Activated T-cell treated with anti-CD3 and anti-CD28 coated beads, Interleukin-2, amount 50 U/mL, for 48 hours (primary cell): ENCODE data around the gene ANKRD13B.
"Not testable (repeated sequence)": the region's sequence is repeated elsewhere in the genome, so short reads cannot be mapped to it uniquely, and the experiment has no call there.

Experiments
- DNase-seq, 2 experiments: peaks; one replicate each; pipeline ENCODE4 v3.0.0-alpha.2; 2020

Gene ANKRD13B

DNA sequence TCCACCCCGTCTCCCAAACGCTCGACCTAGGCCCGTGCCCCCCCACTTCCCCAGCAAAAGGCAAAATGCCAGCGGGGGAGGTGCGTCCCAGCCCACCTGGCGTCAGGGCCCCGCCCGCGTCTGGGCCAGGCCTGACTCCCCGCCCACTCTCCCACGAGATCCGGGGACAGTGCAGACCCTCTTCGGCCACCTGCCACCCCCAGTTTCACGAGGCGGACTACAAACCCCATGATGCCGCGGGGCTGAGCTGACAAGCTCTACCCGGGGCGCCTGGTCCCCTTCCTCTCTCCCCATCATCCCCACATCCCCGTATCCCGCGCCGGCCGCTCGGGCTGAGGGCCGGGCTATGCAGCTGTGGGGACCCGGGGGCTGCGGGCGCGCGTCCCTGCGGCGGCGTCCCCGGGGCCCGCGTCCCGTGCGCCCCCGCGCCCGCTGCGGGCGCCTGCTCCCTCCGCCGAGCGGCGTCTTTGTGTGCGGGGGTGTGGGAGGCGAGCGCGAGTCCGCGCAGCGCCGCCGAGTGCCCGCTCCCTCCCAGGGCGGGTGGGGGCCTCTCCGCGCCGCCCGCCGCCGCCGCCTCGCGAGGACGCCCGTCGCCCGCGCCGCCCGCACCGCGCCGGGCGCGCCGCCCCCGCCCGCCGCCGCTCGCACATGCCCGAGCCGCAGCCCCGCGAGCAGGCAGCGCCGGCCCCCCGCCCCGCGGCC is at the start of gene ANKRD13B:
Gene ANKRD13B (plus strand): TSS at position 283 of the 702 bp plus-strand sequence. CDS start 490 bp downstream, outside the sequence.
- DNase-seq: peak; percentile 72 to 76

GRCh38 chr17:29544066-29544465 is 48.9 kb upstream of the ANKRD13B start:
- DNase-seq: no peak

GRCh38 chr17:29546085-29546484 is 46.8 kb upstream of the ANKRD13B start:
- no peak for DNase-seq

DNA sequence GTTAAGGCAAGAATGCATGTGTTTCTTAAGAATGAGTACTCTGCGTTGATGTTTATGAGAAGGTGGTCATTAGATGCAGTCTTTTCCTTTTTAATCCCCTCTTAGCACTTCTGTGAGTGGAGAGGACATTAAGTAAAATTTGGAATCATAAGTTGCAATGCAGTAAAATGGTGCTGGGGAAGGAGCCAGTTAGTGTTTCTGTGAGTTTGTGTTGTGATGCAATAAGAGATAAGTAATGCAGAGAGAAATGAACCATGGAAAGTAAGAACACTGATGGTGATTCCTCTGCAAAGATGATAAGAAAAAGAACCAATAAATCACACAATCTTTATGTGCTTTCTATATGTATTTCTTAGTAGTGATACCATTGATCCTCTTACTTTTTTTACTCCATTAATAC is 46.1 kb upstream of the ANKRD13B start:
- DNase-seq: no peak

GRCh38 chr17:29549177-29549923 is 43.6 kb upstream of the ANKRD13B start:
- DNase-seq: no peak

DNA sequence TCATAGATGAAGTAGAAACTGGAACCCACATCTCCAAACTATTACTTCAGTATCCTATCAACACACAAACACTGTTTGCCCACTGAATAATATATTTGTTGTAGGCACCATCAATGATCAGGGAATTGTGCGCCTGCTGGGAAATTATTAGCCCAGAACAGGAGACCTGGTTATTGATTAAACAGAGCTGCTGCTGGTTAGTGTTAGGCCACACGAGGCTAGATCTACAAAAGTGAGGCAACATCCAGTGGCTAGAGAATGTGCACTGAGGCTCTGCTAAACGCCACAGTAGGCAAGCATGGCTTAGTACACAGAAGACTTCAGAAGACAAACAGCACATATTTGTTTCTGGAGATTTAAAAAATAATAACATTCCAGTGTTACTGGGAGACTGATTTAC is 37.1 kb upstream of the ANKRD13B start:
- DNase-seq: no peak

GRCh38 chr17:29557085-29557738 is 35.7 kb upstream of the ANKRD13B start:
- no peak for DNase-seq

DNA sequence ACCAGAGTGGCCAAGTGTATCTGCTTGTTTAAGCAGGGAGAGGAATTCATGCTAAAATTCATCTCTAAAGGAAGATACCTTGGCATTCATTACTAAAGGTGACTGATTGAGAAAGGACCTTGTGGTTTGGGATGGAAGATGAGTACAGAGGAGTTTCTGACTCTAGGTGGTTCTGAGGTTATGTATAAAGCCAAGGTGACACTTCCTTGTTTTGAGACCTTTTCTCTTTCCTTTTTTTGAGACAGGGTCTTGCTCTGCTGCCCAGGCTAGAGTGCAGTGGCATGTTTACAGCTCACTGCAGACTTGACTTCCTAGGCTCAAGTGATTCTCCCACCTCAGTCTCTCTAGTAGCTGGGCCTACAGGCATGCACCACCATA is 35.2 kb upstream of the ANKRD13B start:
- no peak for DNase-seq

GRCh38 chr17:29558139-29558538 is 34.8 kb upstream of the ANKRD13B start:
- not testable (repeated sequence) for DNase-seq

GRCh38 chr17:29559640-29560039 is 33.3 kb upstream of the ANKRD13B start:
- no peak for DNase-seq

- no peak for DNase-seq
Measured at GRCh38 chr17:29560316-29560715, 32.6 kb upstream of the ANKRD13B start.

DNA sequence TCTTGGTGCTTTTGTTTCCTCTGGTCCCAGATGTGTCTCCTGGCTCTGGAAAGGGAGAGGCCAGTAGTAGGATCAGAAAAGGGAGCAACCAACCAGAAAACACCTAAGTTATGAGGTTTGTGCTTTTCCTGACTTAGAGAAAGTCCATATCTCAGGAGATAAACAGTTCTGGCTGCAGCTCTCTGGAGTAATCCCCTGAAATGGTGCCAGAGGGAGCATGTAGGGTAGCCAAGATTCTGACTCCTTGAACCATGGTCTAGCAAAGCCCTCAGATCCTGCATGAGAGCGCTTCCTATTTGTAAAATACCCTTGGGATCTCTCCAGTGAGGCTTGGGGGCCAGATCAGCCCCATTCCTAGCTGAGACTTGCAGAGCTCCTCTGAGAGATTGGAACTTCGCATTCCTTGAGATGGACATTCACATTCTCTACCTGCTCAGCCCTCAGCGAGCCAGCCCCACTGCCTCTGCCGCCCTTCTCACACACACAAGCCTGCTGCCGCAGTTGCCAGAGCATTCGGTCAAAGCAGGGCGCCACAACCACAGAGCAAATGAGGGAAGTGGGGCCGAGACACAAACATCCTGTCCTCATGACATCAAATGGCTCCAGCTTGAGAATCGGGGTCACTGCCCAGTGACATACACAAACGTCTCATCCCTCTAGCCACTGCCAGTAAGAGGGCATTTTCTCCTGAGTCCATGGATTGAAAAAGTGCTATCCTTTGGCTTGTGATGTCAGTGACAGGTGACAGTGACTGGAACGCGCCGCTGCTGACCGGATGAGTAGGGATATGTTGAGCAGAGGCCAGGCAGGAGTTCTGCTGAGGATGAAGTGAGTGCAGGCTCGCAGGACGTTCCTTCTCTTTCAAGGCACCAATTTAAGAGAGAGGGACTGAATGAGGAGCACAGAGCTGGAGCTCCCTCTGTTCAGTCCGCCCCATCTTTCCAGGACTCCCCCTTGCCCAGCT is 31.1 kb upstream of the ANKRD13B start:
- DNase-seq: no peak

- DNase-seq: no peak
Measured at GRCh38 chr17:29562615-29563014, 30.3 kb upstream of the ANKRD13B start.

- DNase-seq: no peak
Measured at GRCh38 chr17:29563816-29564215, 29.1 kb upstream of the ANKRD13B start.

DNA sequence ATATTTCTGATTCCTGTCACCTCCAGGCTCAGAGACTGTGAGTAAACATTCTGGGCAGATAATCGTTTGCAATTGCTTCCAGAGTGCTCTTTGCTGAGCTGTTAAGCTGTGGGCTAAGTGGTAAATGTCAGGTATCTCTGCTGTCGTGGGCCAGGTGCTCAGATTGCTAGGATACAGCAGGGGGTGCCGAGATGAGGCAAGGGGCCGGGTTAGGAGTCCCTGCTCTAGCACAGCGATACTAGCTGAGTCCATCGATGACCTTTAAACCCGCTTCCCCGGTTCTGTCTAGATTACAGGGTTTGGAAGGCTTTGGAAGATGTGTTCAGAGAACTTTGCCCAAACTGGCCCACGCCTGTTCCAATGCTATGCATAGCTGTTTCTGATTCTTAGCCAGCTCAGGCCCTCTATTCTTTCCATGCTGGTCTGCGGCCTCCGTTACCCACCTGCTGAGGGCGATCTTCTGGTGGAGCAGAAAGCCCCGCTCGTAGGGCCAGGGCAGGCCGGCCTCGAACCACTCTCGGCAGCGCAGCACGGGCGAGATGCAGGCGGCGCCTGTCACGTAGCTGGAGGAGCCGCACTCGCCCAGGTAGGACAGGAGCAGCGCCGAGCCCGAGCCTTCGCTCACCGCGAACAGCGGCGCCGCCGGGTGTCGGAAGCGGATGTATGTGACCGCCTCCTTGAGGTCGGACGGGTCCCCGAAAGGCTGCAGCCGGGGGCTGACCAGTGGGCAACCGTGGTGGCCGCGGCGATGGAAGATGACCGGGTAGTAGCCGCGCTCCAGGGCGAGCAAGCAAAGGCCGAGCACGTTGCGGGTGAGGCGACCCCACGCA is 27.1 kb upstream of the ANKRD13B start:
- DNase-seq: peak; percentile 71 to 77

- peak; percentile 78 to 82 for DNase-seq
Measured at GRCh38 chr17:29566473-29567303, 26.2 kb upstream of the ANKRD13B start, which contains the start of gene ABHD15. Gene ABHD15 (minus strand): TSS chr17:29567037. CDS start chr17:29566966, 71 bp downstream.

- no peak for DNase-seq
Measured at GRCh38 chr17:29567304-29567553, 25.7 kb upstream of the ANKRD13B start.

- peak; percentile 87 to 88 for DNase-seq
Measured at GRCh38 chr17:29567554-29568330, 25.2 kb upstream of the ANKRD13B start.

GRCh38 chr17:29568331-29569244 is 24.3 kb upstream of the ANKRD13B start, which contains the start of gene TP53I13:
Gene TP53I13 (plus strand): TSS chr17:29568701. CDS start chr17:29568759, 58 bp downstream.
- peak; percentile 89 to 90 for DNase-seq
